Vagina (tissue), 2 donors: ENCODE results near the gene EGFL6.

Experiments used
- CTCF ChIP-seq, 3 experiments: fragments of 450-650 bp in 2 of 3; fragments of 200-600 bp in 1 of 3; sonication (generic) in 1 of 3; IDR thresholded peaks; one replicate each; pipeline ENCODE4 v1.5.1; 2017 to 2019; ENCODE audit warnings: antibody characterized with exemption in 3 of 3, mild to moderate bottlenecking in 2 of 3, moderate library complexity in 2 of 3
- POLR2A ChIP-seq, 2 donors: fragments of 450-650 bp; IDR thresholded peaks; one replicate each; pipeline ENCODE4 v1.6.1; 2017; ENCODE audit warnings: antibody characterized with exemption in 2 of 2, mild to moderate bottlenecking in 2 of 2, moderate library complexity in 2 of 2
- POLR2AphosphoS5 ChIP-seq, 2 donors: sonication (generic); formaldehyde crosslinking; IDR thresholded peaks; one replicate each; pipeline ENCODE4 v1.9.0; 2017; ENCODE audit warnings: antibody characterized with exemption in 2 of 2, mild to moderate bottlenecking in 2 of 2, low read depth in 1 of 2; ENCODE audit not compliant: insufficient read depth in 1 of 2

- TF ChIP-seq POLR2A (IDR thresholded peaks at IDR 0.05) (no peak), CTCF (IDR thresholded peaks at IDR 0.05) (no peak), POLR2AphosphoS5 (IDR thresholded peaks at IDR 0.05; ENCODE audit: insufficient read depth in 1 of 2, low read depth in 1 of 2) (no peak)
These were observed 30.1 kb downstream of the EGFL6 start for GRCh38 chrX:13599491-13599890.
